Neutrophil (primary cell): Measurements from ENCODE around the gene DGKA.
"Not testable (repeated sequence)": the region's sequence is repeated elsewhere in the genome, so short reads cannot be mapped to it uniquely, and the experiment has no call there.

Experiments used
- H3K27ac ChIP-seq: fragments of 200-600 bp; sonication (generic); 2 replicates; pipeline ENCODE4 v1.5.1; 2016; ENCODE audit warnings: mild to moderate bottlenecking, moderate library complexity
- H3K27me3 ChIP-seq: fragments of 200-600 bp; sonication (generic); 2 replicates; pipeline ENCODE4 v1.6.0; 2016; ENCODE audit warnings: mild to moderate bottlenecking
- H3K36me3 ChIP-seq: fragments of 200-600 bp; sonication (generic); 2 replicates; pipeline ENCODE4 v1.5.1; 2017
- H3K4me1 ChIP-seq, 2 experiments: fragments of 200-600 bp in 1 of 2; sonication (generic) in 1 of 2; 1 replicate in 1 of 2; 2 replicates in 1 of 2; pipeline versions ENCODE4 v1.5.1 to v1.6.1; 2013 to 2016; ENCODE audit warnings: low read depth in 1 of 2, low read length in 1 of 2, mild to moderate bottlenecking in 1 of 2, moderate library complexity in 1 of 2; ENCODE audit not compliant: control insufficient read depth in 1 of 2, insufficient read depth in 1 of 2
- H3K4me3 ChIP-seq, 2 experiments: fragments of 200-600 bp in 1 of 2; sonication (generic) in 1 of 2; 1 replicate in 1 of 2; 2 replicates in 1 of 2; pipeline ENCODE4 v1.5.1; 2013 to 2016; ENCODE audit warnings: low read depth in 1 of 2, low read length in 1 of 2, mild to moderate bottlenecking in 1 of 2, moderate library complexity in 1 of 2
- H3K9me3 ChIP-seq: fragments of 200-600 bp; sonication (generic); 2 replicates; pipeline ENCODE4 v1.5.1; 2016
- TF ChIP-seq, protein P1 (sequence below): fragments of 200-600 bp; sonication (generic); IDR thresholded peaks from 2 replicates; pipeline ENCODE4 v1.5.1; 2016; ENCODE audit warnings: antibody characterized with exemption

Gene DGKA

DNA sequence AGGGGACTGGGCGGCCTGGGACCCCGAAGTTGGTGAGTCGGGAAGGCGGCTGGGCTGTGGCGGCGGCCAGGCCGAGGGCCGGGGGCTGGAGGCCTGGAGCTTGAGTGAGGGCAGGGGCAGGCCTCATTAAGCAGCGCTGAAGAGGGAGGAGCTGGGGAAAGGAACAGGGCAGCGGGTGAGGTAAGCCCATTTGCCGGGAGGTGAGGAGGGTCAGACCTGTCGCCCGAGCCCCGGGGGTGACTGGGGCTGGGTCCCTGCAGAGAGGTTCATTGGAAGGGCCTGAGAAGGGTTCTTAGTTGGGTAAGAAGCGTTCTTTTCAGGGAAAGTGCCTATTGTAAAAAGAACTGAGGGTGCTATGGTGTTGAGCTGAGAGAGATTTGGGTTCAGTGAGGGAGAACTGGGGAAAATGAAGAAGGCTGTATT is 43.4 kb downstream of the DGKA start:
- TF ChIP-seq, protein P1, sequence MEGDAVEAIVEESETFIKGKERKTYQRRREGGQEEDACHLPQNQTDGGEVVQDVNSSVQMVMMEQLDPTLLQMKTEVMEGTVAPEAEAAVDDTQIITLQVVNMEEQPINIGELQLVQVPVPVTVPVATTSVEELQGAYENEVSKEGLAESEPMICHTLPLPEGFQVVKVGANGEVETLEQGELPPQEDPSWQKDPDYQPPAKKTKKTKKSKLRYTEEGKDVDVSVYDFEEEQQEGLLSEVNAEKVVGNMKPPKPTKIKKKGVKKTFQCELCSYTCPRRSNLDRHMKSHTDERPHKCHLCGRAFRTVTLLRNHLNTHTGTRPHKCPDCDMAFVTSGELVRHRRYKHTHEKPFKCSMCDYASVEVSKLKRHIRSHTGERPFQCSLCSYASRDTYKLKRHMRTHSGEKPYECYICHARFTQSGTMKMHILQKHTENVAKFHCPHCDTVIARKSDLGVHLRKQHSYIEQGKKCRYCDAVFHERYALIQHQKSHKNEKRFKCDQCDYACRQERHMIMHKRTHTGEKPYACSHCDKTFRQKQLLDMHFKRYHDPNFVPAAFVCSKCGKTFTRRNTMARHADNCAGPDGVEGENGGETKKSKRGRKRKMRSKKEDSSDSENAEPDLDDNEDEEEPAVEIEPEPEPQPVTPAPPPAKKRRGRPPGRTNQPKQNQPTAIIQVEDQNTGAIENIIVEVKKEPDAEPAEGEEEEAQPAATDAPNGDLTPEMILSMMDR, result no peak
- Histone ChIP-seq H3K4me3 (peak overlapping the region; percentile 78 to 96), H3K4me1 (peaks cover 57 to 61% of the 10 kb centered on the region in 2 experiments)

DNA sequence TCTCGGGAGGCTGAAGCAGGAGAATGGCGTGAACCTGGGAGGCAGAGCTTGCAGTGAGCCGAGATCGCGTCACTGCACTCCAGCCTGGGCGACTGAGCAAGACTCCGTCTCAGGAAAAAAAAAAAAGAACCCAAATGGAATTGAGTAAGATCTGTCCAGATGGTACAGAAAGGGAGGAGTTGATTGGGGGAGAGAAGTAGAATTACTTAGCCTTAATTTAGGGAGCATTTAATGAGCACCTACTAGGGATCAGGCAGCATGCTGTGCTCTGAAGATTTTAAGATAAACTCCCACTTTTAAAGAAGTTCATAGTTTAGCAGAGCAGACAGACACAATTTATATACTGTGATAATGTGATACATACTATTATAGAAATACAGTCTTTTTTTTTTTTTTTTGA is 47.4 kb downstream of the DGKA start:
- Histone ChIP-seq H3K4me1 (peaks cover 72 to 85% of the 10 kb centered on the region in 2 experiments), H3K9me3 (no peaks in the 10 kb centered on the region), H3K27ac (peak overlapping the region; percentile 65), H3K36me3 (peaks cover 14% of the 10 kb centered on the region), H3K27me3 (no peaks in the 10 kb centered on the region), H3K4me3 (no peak overlapping the region)
- TF ChIP-seq, protein P1, result no peak

More for the DNA sequence above, 43.4 kb downstream of the DGKA start:
- no peaks in the 10 kb centered on the region for H3K36me3 ChIP-seq
- peak overlapping the region; percentile 91 for H3K27ac ChIP-seq
- H3K27me3 ChIP-seq, result no peaks in the 10 kb centered on the region
- H3K9me3 ChIP-seq, result no peaks in the 10 kb centered on the region

DNA sequence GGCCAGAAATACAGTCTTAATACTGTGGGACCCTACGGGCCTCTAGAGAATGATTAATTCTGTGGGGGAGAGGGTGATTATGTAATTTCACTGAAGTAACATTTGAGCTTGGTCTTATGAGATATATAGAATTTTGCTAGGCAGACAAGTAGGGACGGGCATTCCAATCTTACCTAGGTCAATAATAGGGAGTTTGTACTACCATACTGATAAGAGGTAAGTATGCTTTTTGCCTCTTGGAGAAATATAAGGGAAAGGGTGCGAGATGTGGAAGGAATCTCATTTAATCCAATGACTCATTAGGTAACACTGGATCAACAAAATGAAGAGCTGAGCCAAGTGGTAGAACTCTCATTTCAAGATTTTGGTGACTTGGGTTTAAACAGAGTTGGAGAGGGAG is 48.1 kb downstream of the DGKA start:
- Histone ChIP-seq H3K4me1 (peaks cover 79 to 92% of the 10 kb centered on the region in 2 experiments), H3K27ac (peak overlapping the region; percentile 65)

DNA sequence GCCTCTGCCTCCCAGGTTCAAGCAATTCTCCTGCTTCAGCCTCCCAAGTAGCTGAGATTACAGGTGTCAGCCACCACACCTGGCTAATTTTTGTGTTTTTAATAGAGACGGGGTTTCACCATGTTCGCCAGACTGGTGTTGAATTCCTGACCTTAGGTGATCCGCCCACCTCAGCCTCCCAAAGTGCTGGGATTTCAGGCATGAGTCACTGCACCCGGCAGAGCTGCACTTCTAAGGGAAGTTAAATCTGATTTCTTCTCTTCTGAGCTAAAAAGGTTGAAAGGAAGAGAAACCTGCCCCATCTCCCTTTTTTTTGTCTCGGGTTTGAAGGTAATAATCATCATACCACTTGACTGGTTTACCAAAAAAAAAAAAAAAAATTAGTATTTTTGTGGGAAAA is 50.9 kb downstream of the DGKA start:
- not testable (repeated sequence) for H3K4me3 ChIP-seq, H3K9me3 ChIP-seq, H3K27me3 ChIP-seq
- Histone ChIP-seq H3K27ac (peak overlapping the region; percentile 73), H3K4me1 (peaks cover 74 to 86% of the 10 kb centered on the region in 2 experiments), H3K36me3 (peaks cover 30% of the 10 kb centered on the region)

More for the DNA sequence above, 48.1 kb downstream of the DGKA start:
- H3K36me3 ChIP-seq, result peaks cover 18% of the 10 kb centered on the region
- no peak overlapping the region for H3K4me3 ChIP-seq
- H3K9me3 ChIP-seq, result no peaks in the 10 kb centered on the region
- TF ChIP-seq, protein P1, result no peak
- no peaks in the 10 kb centered on the region for H3K27me3 ChIP-seq

DNA sequence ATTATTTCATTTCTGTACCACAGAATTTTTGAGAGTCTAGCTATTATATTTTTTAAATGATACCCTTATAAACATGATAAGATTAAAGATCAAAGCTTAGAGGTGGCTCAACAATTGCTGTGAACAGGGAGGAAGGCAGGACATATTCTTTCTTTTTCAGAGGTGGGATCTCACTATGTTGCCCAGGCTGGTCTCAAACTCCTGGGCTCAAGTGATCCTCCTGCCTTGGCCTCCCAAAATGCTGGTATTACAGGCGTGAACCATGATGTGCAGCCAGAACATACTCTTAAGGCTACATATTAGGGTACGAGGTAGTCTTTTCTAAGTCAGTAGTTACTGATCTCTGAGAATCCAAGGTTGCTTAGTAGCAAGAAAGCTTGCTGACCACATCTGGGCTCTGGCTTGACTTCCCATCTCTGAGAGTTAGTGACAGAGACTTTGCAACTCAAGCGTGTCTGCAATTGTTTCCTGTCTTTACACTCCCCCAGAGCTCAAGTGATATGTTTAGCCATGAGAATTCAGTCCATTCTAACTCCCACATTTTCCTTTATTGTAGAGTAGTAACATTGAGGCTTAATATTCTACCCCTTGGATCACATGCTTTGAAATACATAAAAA is 51.5 kb downstream of the DGKA start:
- Histone ChIP-seq H3K36me3 (peaks cover 36% of the 10 kb centered on the region), H3K27me3 (no peaks in the 10 kb centered on the region), H3K27ac (peak overlapping the region; percentile 73), H3K9me3 (no peaks in the 10 kb centered on the region), H3K4me3 (no peak overlapping the region), H3K4me1 (peaks cover 69 to 80% of the 10 kb centered on the region in 2 experiments)
- TF ChIP-seq, protein P1, result no peak

DNA sequence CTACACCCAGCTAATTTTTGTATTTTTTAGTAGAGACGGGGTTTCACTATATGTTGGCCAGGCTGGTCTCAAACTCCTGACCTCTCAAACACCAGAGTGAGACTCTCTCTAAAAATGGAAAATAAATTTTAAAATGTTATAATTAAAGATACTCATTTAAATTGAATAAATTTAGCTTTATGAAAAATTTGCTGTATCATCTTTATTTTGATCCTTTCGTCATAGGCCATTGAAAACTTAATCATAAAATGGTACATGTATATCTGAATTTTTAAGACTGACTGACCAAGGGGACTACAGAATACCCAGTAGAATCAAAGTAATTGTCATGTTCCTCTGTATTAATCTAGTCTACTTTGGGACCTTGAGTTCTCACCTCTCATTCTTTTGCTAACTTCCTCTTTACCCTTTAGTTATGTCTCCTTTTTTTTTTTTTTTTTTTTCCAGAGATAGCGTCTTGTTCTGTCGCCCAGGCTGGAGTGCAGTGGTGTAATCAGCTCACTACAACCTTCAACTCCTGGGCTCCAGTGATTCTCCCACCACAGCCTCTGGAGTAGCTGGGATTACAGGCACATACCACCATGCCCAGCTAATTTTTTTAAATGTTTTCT is 52.4 kb downstream of the DGKA start:
- Histone ChIP-seq H3K36me3 (peaks cover 45% of the 10 kb centered on the region), H3K4me1 (peaks cover 60 to 72% of the 10 kb centered on the region in 2 experiments), H3K27ac (peak overlapping the region; percentile 73)

More for the DNA sequence above, 52.4 kb downstream of the DGKA start:
- Histone ChIP-seq H3K9me3 (no peaks in the 10 kb centered on the region), H3K4me3 (no peak overlapping the region), H3K27me3 (no peaks in the 10 kb centered on the region)
- TF ChIP-seq, protein P1, result no peak
